Measurements from ENCODE around the gene TEX52. TPM values are rescaled to one million over a fixed set of nuclear protein-coding genes. Genes with fewer than 3 reads are reported as not detected.

The TEX52 gene
- total RNA-seq, 1 donor from 2014 or later: not detected

DNA sequence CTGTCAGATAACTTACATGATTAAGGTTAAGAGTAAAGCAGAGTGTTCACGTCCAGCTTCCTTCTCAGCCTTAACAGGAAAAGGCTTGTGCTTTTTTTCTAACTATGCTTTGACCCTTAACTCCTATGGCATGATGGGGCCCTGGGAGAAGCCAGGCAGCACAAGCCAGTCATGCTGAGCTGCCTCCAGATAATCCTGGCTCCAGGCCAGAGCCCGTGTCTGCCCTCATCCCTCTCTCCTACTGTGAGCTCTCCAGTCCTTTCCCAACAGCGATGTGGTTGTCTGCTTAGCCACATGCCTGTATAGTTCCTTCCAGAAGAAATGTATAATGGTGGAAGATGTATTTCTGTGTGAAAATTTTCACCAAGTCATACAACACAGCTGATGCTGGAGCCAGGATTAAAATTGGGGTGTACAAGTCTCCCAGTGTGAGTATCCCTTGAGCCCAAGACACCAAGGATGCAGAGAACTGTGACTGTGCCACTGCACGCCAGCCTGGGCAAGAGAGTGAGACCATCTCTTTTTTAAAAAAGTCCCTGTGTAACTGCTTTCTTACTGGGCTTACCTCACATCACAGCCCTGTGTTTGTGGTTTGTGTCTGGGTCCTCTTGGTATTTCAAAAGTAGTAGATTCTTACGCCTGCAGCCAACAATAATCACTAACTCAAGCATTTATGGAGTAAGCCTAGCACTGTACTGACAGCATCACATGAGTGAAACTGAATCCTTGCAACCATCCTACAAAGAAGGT lies 52.3 kb downstream of the TEX52 start:
- Mint-ChIP-seq H3K4me1 (peaks cover 3% of the 10 kb centered on the region), H3K4me3 (no peak overlapping the region), H3K36me3 (peaks cover 37% of the 10 kb centered on the region), H3K9me3 (no peaks in the 10 kb centered on the region), H3K27me3 (ENCODE audit: insufficient read depth, low read depth) (no peaks in the 10 kb centered on the region), H3K27ac (peak overlapping the region; percentile 65)
- Histone ChIP-seq H4K20me1 (ENCODE audit: low read depth) (peaks cover 3% of the 10 kb centered on the region), H3K9ac (no peak overlapping the region), H3F3A (ENCODE audit: low read depth) (no peaks in the 10 kb centered on the region), H3K27me3 (no peaks in the 10 kb centered on the region), H2AFZ (replicated peaks) (no peak overlapping the region), H3K4me1 (no peaks in the 10 kb centered on the region), H3K36me3 (no peaks in the 10 kb centered on the region), H3K9me3 (ENCODE audit: low read depth) (no peaks in the 10 kb centered on the region), H3K27ac (no peak overlapping the region), H3K79me2 (ENCODE audit: low read depth) (no peaks in the 10 kb centered on the region), H3K4me3 (no peak overlapping the region), H3K4me2 (no peak overlapping the region)
- DNase-seq (ENCODE audit: low spot score): no peak
- no peak for TF ChIP-seq EZH2phosphoT487 (IDR thresholded peaks at IDR 0.05)
- TF ChIP-seq, protein P1, sequence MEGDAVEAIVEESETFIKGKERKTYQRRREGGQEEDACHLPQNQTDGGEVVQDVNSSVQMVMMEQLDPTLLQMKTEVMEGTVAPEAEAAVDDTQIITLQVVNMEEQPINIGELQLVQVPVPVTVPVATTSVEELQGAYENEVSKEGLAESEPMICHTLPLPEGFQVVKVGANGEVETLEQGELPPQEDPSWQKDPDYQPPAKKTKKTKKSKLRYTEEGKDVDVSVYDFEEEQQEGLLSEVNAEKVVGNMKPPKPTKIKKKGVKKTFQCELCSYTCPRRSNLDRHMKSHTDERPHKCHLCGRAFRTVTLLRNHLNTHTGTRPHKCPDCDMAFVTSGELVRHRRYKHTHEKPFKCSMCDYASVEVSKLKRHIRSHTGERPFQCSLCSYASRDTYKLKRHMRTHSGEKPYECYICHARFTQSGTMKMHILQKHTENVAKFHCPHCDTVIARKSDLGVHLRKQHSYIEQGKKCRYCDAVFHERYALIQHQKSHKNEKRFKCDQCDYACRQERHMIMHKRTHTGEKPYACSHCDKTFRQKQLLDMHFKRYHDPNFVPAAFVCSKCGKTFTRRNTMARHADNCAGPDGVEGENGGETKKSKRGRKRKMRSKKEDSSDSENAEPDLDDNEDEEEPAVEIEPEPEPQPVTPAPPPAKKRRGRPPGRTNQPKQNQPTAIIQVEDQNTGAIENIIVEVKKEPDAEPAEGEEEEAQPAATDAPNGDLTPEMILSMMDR (IDR thresholded peaks at IDR 0.05): no peak
- no peak for TF ChIP-seq EZH2 (IDR thresholded peaks at IDR 0.05)

DNA sequence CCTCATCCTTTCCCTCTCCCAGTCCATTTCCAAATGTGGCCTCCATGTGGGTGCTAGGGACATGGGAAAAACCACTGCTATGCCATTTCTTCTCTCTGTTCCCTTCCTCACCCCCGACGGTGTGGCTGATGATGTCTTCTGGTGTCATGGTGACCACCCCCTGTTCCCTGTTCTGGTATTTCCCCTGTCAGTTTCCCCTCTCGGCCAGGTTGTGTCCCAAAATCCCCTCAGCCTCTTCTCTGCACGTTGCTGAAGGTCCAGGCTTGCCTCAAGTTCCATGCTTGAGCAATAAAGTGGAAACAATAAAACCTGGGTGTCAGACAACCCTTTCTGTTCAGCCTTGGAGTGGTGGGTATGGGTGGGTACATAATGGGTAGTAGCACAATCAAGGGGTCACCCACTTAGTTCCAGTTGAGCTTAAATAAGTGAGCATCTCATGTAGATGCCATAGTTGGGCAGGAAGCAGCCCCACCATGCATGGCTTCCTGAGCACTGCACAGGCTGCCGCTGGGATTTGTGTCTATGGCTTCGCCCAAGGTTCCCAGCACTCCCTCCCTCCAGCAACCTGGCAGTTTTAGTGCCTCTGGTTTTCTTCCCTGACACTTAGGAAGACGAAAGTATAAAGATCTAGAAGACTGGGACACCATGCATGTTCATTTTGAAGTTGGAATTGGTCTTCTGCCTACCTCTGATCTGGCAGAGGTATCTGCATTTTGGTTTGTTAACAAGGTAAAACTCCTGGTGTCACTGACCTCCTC lies 53.0 kb downstream of the TEX52 start:
- DNase-seq (ENCODE audit: low spot score): no peak
- Mint-ChIP-seq H3K9me3 (no peaks in the 10 kb centered on the region), H3K4me1 (peaks cover 3% of the 10 kb centered on the region), H3K27ac (no peak overlapping the region), H3K36me3 (peaks cover 38% of the 10 kb centered on the region), H3K27me3 (ENCODE audit: insufficient read depth, low read depth) (no peaks in the 10 kb centered on the region), H3K4me3 (no peak overlapping the region)
- H3K27me3 ChIP-seq: no peaks in the 10 kb centered on the region
- H3K4me2 ChIP-seq: no peak overlapping the region
- no peaks in the 10 kb centered on the region for H3F3A ChIP-seq (ENCODE audit: low read depth)
- H3K4me3 ChIP-seq: no peak overlapping the region
- no peaks in the 10 kb centered on the region for H3K4me1 ChIP-seq
- no peak overlapping the region for H3K27ac ChIP-seq
- H3K36me3 ChIP-seq: no peaks in the 10 kb centered on the region
- H3K9ac ChIP-seq: no peak overlapping the region
- no peaks in the 10 kb centered on the region for H3K79me2 ChIP-seq (ENCODE audit: low read depth)
- H4K20me1 ChIP-seq (ENCODE audit: low read depth): peaks cover 3% of the 10 kb centered on the region
- TF ChIP-seq EZH2 (IDR thresholded peaks at IDR 0.05): no peak
- no peak for TF ChIP-seq EZH2phosphoT487 (IDR thresholded peaks at IDR 0.05)
- TF ChIP-seq, protein P1 (IDR thresholded peaks at IDR 0.05): no peak
- H2AFZ ChIP-seq (replicated peaks): no peak overlapping the region
- H3K9me3 ChIP-seq (ENCODE audit: low read depth): no peaks in the 10 kb centered on the region

DNA sequence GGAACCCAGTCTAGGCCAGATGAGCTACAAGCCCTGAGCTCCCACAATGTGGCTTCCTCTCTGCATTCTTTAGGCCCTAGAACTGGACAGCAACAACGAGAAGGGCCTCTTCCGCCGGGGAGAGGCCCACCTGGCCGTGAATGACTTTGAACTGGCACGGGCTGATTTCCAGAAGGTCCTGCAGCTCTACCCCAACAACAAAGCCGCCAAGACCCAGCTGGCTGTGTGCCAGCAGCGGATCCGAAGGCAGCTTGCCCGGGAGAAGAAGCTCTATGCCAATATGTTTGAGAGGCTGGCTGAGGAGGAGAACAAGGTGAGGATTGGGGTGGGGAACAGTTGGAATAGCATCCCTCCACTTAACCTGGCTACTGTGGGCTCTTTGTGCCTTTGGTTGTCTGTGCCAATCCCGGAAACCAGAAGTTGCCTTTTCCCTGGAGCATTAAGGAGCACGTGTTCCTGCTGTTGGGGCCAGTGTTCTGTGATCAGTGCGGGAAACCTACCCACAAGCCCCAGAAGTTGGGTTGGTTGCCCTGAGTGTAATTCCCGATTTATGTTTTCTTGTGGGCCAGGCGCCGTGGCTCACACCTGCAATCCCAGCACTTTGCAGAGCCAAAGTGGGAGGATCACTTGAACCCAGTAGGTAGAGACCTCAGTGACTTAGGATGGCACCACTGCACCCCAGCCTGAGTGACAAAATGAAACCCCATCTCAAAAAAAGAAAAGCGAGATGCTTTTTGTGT lies 55.6 kb downstream of the TEX52 start:
- no peak overlapping the region for H3K27ac Mint-ChIP-seq
- no peaks in the 10 kb centered on the region for H3K9me3 ChIP-seq (ENCODE audit: low read depth)
- no peak for DNase-seq (ENCODE audit: low spot score)
- peaks cover 5% of the 10 kb centered on the region for H3K4me1 ChIP-seq
- peaks cover 28% of the 10 kb centered on the region for H4K20me1 ChIP-seq (ENCODE audit: low read depth)
- H2AFZ ChIP-seq (replicated peaks): no peak overlapping the region
- H3K4me1 Mint-ChIP-seq: peaks cover 9% of the 10 kb centered on the region
- H3K36me3 Mint-ChIP-seq: peaks cover 52% of the 10 kb centered on the region
- H3K9me3 Mint-ChIP-seq: no peaks in the 10 kb centered on the region
- H3F3A ChIP-seq (ENCODE audit: low read depth): no peaks in the 10 kb centered on the region
- no peaks in the 10 kb centered on the region for H3K27me3 ChIP-seq
- no peak overlapping the region for H3K4me3 ChIP-seq
- H3K4me2 ChIP-seq: no peak overlapping the region
- H3K27ac ChIP-seq: no peak overlapping the region
- H3K27me3 Mint-ChIP-seq (ENCODE audit: insufficient read depth, low read depth): no peaks in the 10 kb centered on the region
- no peak overlapping the region for H3K9ac ChIP-seq
- no peak overlapping the region for H3K4me3 Mint-ChIP-seq
- peaks cover 13% of the 10 kb centered on the region for H3K79me2 ChIP-seq (ENCODE audit: low read depth)
- TF ChIP-seq, protein P1 (IDR thresholded peaks at IDR 0.05): no peak
- TF ChIP-seq EZH2 (IDR thresholded peaks at IDR 0.05) (no peak), EZH2phosphoT487 (IDR thresholded peaks at IDR 0.05) (no peak)
- no peaks in the 10 kb centered on the region for H3K36me3 ChIP-seq
